Ishikawa (cell line): ENCODE measurements around the gene SESTD1.

Source experiments
- CEBPB ChIP-seq: IDR thresholded peaks from 2 replicates; pipeline ENCODE4 v1.6.1; 2012
- CREB1 ChIP-seq: IDR thresholded peaks from 2 replicates; pipeline ENCODE4 v1.6.1; 2012; ENCODE audit warnings: low read depth
- EGR1 ChIP-seq: IDR thresholded peaks from 2 replicates; pipeline ENCODE4 v1.6.1; 2012
- EP300 ChIP-seq: IDR thresholded peaks from 2 replicates; pipeline ENCODE4 v1.6.1; 2012; ENCODE audit warnings: borderline replicate concordance
- FOXM1 ChIP-seq: IDR thresholded peaks from 2 replicates; pipeline ENCODE4 v1.6.1; 2012; ENCODE audit warnings: low read depth, borderline replicate concordance
- NFIC ChIP-seq: IDR thresholded peaks from 2 replicates; pipeline ENCODE4 v1.6.1; 2012
- RAD21 ChIP-seq: IDR thresholded peaks from 2 replicates; pipeline ENCODE4 v1.6.1; 2012; ENCODE audit warnings: low read depth
- REST ChIP-seq: IDR thresholded peaks from 2 replicates; pipeline ENCODE4 v1.6.1; 2012; ENCODE audit warnings: low read depth, mild to moderate bottlenecking
- TAF1 ChIP-seq: IDR thresholded peaks from 2 replicates; pipeline ENCODE4 v1.6.1; 2012; ENCODE audit warnings: low read depth, mild to moderate bottlenecking
- TCF12 ChIP-seq: IDR thresholded peaks from 2 replicates; pipeline ENCODE4 v1.6.1; 2012; ENCODE audit warnings: low read depth
- TEAD4 ChIP-seq: IDR thresholded peaks from 2 replicates; pipeline ENCODE4 v1.6.1; 2012
- YY1 ChIP-seq: IDR thresholded peaks from 2 replicates; pipeline ENCODE4 v1.6.1; 2012; ENCODE audit warnings: low read depth
- ZBTB7A ChIP-seq: IDR thresholded peaks from 2 replicates; pipeline ENCODE4 v1.6.1; 2012; ENCODE audit warnings: low read depth
- TF ChIP-seq, protein P1 (sequence below): IDR thresholded peaks from 2 replicates; pipeline ENCODE4 v1.6.1; 2012
- TF ChIP-seq, protein P2 (sequence below): IDR thresholded peaks from 2 replicates; pipeline ENCODE4 v1.6.1; 2012

Gene SESTD1

DNA sequence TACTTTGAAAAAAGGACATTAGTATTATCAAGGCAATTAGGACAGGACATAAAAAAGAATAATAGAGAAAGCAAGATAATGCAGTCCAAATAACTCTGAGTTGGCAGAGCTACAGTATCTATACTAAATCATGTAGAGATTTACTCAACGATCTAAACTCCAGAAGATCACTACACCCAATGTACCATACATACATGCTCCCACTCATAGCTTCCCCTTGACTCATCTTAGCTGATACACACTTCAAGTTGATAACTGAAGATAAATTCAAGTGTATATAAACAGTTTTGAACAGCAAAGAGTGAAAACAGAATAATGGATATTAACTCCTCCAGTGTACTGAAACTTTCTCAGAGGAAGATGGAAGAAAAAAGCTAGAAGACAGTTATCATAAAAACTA is 78.5 kb downstream of the SESTD1 start:
- TF ChIP-seq FOXM1 (no peak), EP300 (no peak)

DNA sequence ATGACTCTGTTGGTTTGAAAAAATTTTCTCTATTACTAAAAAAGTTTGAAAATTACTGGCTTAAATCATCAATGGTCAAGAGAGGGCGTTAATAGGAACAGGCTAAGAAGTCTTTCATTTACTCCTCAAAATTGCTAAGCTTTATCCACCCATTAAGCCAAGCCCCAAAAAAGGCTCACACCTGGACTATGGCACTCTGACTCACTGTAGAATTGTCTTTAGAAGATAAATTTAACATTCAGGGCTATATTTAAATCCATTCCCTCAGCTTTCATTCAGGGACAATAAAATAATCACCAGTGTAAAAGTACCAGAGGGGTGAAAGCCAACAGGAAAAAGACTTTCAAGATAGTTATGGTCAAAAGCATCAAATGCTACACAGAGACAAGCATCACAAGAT is 80.0 kb downstream of the SESTD1 start:
- no peak for TF ChIP-seq TAF1
- TF ChIP-seq NFIC: no peak

DNA sequence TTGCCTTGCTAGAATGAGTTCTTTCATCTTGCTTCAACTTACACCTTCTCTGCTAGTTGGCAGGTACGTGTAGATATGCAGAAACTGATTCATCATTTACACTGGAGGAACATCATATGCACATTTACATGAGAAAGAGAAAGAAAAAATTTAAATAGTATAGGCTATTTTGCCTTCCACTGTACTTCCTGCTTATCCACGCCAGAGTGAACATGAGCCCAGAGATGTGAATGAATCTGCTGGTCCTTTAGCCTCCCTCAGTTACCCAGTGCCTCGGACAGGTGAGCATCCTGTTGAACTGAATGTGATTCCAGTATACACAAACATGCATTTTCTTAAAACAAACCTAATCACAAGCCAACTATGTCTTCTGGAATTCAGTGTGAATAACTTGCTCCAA is 83.6 kb downstream of the SESTD1 start:
- TF ChIP-seq FOXM1: no peak
- TF ChIP-seq ZBTB7A: no peak
- TF ChIP-seq EP300: no peak
- no peak for TF ChIP-seq TAF1
- no peak for TF ChIP-seq EGR1
- TF ChIP-seq, protein P1, sequence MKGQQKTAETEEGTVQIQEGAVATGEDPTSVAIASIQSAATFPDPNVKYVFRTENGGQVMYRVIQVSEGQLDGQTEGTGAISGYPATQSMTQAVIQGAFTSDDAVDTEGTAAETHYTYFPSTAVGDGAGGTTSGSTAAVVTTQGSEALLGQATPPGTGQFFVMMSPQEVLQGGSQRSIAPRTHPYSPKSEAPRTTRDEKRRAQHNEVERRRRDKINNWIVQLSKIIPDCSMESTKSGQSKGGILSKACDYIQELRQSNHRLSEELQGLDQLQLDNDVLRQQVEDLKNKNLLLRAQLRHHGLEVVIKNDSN: no peak
- TF ChIP-seq CEBPB: no peak
- no peak for TF ChIP-seq TEAD4

GRCh38 chr2:179180242-179180641 is 84.4 kb downstream of the SESTD1 start:
- TF ChIP-seq CREB1 (no peak), EGR1 (no peak), REST (no peak), CEBPB (no peak), TEAD4 (no peak), TAF1 (no peak), EP300 (no peak), TCF12 (no peak), NFIC (no peak), ZBTB7A (no peak), RAD21 (no peak), FOXM1 (no peak), YY1 (no peak)
- TF ChIP-seq, protein P2, sequence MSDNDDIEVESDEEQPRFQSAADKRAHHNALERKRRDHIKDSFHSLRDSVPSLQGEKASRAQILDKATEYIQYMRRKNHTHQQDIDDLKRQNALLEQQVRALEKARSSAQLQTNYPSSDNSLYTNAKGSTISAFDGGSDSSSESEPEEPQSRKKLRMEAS: no peak
- TF ChIP-seq, protein P1: no peak

- TF ChIP-seq CREB1 (no peak), TCF12 (no peak)
These were observed 84.9 kb downstream of the SESTD1 start for GRCh38 chr2:179179719-179180118.

- TF ChIP-seq NFIC (no peak), FOXM1 (no peak), ZBTB7A (no peak), TAF1 (no peak), TEAD4 (no peak), CEBPB (no peak), REST (no peak), YY1 (no peak), EP300 (no peak), TCF12 (no peak), EGR1 (no peak), RAD21 (no peak), CREB1 (no peak)
- TF ChIP-seq, protein P1: no peak
- TF ChIP-seq, protein P2: no peak
These were observed 86.9 kb downstream of the SESTD1 start for GRCh38 chr2:179177694-179178093.

DNA sequence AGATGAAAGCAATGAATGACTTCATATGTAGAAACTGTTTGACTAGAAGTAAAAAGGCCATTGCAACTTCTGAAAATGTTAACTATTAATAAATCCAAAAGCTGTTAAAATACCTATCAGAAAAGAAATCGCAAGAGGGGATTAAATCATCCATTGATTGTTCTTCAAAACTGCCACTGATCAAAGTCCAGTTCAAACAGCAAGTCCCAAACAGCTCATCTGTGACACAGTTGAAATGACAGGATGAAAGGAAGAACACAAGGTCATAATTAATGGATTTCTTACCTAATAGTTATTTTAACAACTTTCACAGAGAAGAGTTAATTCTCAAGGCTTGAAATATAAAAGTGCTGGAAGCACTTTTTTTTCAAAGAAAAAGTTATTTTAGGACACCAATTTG is 90.4 kb downstream of the SESTD1 start:
- TF ChIP-seq TCF12 (no peak), TAF1 (no peak), RAD21 (no peak), EGR1 (no peak), EP300 (no peak), TEAD4 (no peak)
